Stimulated activated CD8-positive, alpha-beta memory T cell treated with anti-CD3 and anti-CD28 coated beads, Interleukin-15, amount 100 ng/mL, for 48 hours (primary cell): Measurements from ENCODE around the gene ATF6B.
"Not testable (repeated sequence)": the region's sequence is repeated elsewhere in the genome, so short reads cannot be mapped to it uniquely, and the experiment has no call there.

ENCODE experiments used
- DNase-seq, 2 donors: peaks; one replicate each; pipeline ENCODE4 v3.0.0-alpha.2; 2020; ENCODE audit warnings: low read depth in 2 of 2

Gene ATF6B

GRCh38 chr6:32081168-32081990 lies 46.7 kb downstream of the ATF6B start:
- no peak for DNase-seq

- DNase-seq: no peak
Measured at GRCh38 chr6:32079566-32080290, 48.3 kb downstream of the ATF6B start.

GRCh38 chr6:32076321-32076809 lies 51.7 kb downstream of the ATF6B start:
- no peak for DNase-seq

- DNase-seq: no peak
Measured at GRCh38 chr6:32075781-32076180, 52.3 kb downstream of the ATF6B start.

- DNase-seq: no peak
Measured at GRCh38 chr6:32074996-32075532, 53.0 kb downstream of the ATF6B start.

- no peak for DNase-seq
Measured at GRCh38 chr6:32073613-32074012, 54.4 kb downstream of the ATF6B start.

- no peak for DNase-seq
Measured at GRCh38 chr6:32073101-32073500, 54.9 kb downstream of the ATF6B start.

- DNase-seq: no peak
Measured at GRCh38 chr6:32070814-32071543, 57.1 kb downstream of the ATF6B start.

- DNase-seq: no peak
Measured at GRCh38 chr6:32069878-32070515, 58.0 kb downstream of the ATF6B start.

- DNase-seq: no peak
Measured at GRCh38 chr6:32069460-32069859, 58.6 kb downstream of the ATF6B start.

GRCh38 chr6:32068867-32069266 lies 59.2 kb downstream of the ATF6B start:
- DNase-seq: no peak

GRCh38 chr6:32068315-32068714 lies 59.7 kb downstream of the ATF6B start:
- not testable (repeated sequence) for DNase-seq

GRCh38 chr6:32067521-32067920 lies 60.5 kb downstream of the ATF6B start:
- DNase-seq: not testable (repeated sequence)
